HG03095 (cell line): ENCODE data around the gene THEM4.

ENCODE experiments used
- ATAC-seq: cut with Tn5 transposase; IDR thresholded peaks from one replicate; pipeline ENCODE4 v1.9.1; 2021; ENCODE audit warnings: moderate library complexity; ENCODE audit not compliant: unreplicated experiment

THEM4 gene

GRCh38 chr1:151909167-151910149 lies at the start of gene THEM4:
THEM4 (minus strand) TSS chr1:151909511; CDS start chr1:151909458, 53 bp downstream.
- peak; percentile 97 for ATAC-seq

DNA sequence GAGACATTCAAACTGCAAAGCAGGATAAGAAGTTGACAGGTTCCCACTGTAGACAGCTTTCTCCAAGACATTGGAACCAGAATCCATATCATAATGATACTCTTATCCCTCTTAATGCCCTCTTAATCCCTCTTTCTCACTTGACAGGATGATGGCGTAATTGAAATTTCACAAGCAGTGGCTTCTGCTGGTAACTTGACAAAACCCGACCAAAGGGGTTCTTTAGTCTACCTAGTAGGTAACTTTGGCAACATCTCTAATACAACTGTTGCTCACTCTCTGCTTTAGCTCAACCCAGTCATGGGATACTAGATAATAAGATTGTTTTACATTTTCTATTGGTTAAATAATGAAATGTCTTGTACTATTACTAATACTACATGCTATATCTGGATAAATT lies 49.6 kb upstream of the THEM4 start:
- no peak for ATAC-seq

DNA sequence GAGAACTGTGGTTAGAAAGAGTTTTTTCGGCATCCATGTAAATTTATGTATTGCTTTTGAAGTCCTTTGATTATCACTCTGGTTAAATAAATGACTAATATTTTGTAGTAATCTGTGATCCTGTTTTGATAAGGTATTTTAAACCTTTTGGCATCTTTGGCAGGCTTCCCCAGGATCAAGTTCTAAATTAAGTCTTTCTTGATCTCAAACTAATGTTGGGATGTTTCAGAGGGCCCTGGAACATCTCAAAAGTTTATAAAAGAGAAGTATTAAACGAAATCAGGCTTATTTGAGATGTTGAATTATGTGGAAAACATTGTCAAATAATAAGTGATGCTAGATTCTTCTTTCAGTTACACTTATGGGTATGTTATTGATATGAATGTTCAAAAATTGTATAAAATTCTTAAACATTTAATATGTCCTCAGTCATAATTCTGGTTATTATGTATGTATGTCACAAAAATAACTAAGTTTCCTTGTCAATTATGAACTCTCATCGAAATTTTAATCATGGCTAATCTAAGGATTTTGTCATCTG lies 47.7 kb upstream of the THEM4 start:
- no peak for ATAC-seq

GRCh38 chr1:151953409-151954094 lies 44.2 kb upstream of the THEM4 start:
- no peak for ATAC-seq

GRCh38 chr1:151952811-151953210 lies 43.5 kb upstream of the THEM4 start:
- no peak for ATAC-seq

DNA sequence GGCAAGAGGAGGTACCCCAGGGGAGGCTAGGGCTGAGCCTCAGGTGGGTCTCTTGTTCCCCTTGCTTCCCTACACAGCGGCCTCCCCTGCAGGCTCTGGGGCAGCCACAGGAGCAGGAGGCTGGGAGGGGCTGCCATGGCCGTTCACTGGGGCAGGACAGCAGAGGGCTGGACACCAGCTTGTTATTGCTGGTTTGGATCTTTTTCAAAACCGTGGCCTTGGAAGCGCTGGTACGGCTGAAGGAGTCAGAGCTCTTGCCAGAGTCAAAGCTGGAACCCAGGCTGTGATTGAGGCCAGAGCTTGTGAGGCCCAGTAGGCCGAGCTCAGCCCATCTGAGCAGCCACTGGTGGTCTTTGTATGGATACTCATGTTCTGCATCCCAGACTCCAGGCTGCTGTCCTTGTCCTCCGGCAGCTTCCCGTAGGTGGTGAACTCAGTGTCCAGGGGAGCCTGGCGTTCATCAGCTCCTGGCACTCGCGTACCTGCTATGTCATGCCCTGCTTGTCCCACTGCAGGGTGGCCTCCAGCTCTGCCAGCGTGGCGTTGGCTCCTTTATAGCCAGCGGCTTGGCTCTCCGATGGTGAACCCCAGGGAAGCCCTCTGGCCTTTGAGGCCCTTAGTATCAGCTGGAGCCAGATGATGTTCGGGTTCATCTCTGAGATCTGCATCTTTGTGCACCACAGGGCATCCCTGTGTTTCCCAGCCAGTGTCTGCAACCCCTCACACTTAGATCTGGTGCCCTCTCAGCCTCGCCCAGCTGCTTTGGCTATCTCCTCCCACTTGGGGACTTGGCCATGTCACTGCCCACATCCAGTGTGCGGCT lies 40.3 kb upstream of the THEM4 start:
- no peak for ATAC-seq

GRCh38 chr1:151948506-151948905 lies 39.2 kb upstream of the THEM4 start:
- ATAC-seq = no peak

DNA sequence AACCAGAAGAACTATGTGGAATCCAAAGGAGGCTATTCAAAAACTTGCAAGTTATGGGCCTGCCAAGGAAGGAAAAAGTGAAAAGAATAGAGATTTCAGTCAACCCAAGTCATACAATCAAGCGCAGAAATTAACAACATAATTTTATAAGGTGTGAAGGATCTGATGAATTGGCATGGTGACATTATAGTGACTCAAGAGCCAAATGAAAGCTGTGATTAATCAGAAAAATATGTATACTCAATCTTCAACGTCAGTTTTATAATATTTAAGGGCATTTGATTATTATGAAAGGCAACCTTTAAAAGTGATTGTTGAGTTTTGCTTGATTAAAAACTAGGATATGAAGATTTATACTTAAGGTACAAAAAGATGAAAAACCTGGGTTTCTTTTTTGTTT lies 37.8 kb upstream of the THEM4 start:
- no peak for ATAC-seq

GRCh38 chr1:151945725-151946722 lies 36.7 kb upstream of the THEM4 start:
- ATAC-seq = no peak

DNA sequence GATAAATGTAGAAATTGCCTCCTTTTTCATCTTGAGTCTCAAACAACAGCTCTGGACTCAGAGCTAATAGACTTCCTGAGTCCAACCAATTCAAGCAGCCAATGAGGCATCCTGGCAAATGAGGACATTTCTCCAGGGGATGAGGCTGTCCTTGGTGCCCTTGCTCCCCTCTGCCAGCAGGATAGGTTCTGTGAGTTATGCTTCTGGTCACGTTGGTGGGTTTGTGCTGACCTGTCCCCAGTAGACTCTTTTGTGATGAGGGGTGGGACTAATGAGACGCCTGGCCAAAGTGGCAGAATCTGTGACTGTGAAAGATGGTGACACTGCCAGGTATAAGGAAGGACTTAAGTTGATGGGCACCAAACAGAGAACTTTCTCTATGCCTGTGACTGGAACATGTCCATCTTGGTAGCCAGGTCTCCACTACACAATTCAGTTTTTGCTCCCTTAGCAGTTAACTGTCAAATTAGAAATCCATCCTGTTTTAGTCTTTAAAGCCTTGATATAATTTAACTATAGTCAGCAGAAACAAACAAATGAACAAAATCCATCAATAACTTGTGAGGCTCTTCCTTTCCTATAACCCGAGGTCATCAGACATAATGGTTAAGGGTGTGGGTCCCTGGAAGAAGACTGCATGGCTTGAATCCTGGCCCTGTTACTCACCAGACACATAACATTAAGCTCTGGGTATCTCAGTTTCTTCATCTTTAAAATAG lies 35.7 kb upstream of the THEM4 start:
- no peak for ATAC-seq

GRCh38 chr1:151944126-151944856 lies 35.0 kb upstream of the THEM4 start:
- no peak for ATAC-seq

DNA sequence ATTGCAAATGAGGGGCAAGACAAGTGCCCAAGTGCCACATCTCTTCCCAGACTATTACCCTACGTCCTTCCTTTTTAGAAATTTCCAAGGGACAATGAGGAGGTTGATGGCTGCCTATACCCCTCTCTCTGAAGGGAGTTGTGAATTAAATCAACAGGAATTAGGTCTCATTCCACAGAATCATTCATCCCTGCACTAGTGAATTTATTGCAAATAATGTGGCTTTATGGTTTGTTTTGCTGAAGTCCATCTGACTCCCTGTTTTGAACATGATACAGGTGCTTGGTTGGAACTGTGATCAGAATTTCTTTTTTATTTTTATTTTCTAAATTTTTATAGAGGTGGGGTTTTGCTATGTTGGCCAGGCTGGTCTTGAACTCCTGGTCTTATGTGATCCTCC lies 34.3 kb upstream of the THEM4 start:
- ATAC-seq = no peak

DNA sequence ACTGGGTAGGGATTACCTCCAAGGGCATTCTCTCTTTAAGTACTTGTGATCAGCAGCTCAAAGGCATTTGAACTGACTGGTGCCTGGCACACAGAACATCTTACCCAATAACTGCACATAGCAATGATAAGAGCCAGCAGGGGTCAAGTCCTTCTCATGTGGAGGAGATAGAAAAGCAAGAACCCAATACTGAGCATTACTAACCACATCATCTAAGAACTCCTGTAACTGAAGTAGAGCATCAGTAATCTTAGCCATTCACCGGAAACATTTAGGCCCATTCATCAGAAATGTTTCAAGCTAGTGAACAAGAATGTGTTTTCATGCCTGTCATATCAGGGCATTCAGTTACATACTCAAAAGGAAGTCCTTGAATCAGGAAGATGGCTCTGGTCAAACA lies 33.6 kb upstream of the THEM4 start:
- ATAC-seq = no peak

GRCh38 chr1:151940541-151940940 lies 31.2 kb upstream of the THEM4 start:
- no peak for ATAC-seq

- ATAC-seq = no peak
These were observed 30.5 kb upstream of the THEM4 start for GRCh38 chr1:151939779-151940178.

DNA sequence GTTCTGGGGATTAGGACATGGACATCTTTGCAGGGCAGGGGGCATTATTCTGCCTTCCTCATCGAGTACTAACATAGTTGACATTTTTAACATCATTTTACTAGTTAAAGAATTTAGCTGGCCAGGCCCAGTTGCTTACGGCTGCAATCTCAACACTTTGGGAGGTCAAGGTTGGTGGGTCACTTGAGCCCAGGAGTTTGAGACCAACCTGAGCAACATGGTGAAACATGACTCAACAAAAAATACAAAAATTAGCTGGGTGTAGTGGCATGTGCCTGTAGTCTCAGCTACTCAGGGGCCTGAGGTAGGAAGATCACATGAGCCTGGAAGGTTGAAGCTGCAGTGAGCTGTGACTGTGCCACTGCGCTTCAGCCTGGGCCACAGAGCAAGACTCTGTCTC lies 29.8 kb upstream of the THEM4 start:
- ATAC-seq = no peak

DNA sequence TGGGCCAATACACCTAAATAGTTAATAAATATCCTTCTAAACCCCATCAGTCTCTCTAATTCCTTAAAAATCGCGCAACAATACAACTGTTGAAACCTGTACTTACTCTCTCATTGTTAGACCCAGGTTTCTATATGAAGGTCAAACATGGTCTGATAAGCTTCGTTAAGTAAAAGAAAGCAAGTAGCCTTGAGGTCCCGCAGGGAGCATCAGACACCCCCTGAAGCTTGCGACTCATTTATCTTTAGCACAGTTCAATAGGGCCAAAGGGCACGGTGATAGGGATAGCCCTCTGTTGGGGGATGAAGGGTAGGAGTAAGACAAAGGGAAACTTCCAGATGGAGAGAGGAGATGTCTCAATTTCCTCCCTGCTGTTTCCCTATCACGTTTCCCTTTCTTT lies 27.3 kb upstream of the THEM4 start:
- no peak for ATAC-seq

GRCh38 chr1:151935894-151936602 lies 26.7 kb upstream of the THEM4 start:
- no peak for ATAC-seq
